COLO829 (cell line): ENCODE results near the gene GPHN.
"Not testable (repeated sequence)": the region's sequence is repeated elsewhere in the genome, so short reads cannot be mapped to it uniquely, and the experiment has no call there.

ENCODE experiments used
- DNase-seq: peaks from one replicate; pipeline ENCODE4 v3.0.0; 2012; ENCODE audit warnings: low spot score

GPHN gene

GRCh38 chr14:66502836-66503235 lies 5.1 kb upstream of the GPHN start:
- not testable (repeated sequence) for DNase-seq

- DNase-seq, result no peak
These were observed 4.4 kb upstream of the GPHN start for GRCh38 chr14:66503532-66503931.

- no peak for DNase-seq
These were observed 696 bp upstream of the GPHN start for GRCh38 chr14:66507181-66507721.

DNA sequence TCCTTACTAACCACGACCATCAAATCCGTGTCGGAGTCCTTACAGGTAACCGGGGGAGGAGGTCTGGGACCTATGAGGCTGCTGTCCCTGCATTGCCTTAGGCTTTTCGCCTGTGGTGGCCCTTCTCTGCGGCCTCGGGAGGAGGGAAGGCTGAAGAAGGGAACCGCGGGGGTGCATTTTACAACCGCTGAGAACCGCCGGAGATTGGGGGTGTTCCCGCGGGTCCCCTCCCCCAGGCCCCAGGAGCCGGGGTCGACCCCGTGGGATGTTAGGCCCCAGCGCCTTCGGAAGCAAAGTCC lies 549 bp downstream of the GPHN start:
- no peak for DNase-seq

DNA sequence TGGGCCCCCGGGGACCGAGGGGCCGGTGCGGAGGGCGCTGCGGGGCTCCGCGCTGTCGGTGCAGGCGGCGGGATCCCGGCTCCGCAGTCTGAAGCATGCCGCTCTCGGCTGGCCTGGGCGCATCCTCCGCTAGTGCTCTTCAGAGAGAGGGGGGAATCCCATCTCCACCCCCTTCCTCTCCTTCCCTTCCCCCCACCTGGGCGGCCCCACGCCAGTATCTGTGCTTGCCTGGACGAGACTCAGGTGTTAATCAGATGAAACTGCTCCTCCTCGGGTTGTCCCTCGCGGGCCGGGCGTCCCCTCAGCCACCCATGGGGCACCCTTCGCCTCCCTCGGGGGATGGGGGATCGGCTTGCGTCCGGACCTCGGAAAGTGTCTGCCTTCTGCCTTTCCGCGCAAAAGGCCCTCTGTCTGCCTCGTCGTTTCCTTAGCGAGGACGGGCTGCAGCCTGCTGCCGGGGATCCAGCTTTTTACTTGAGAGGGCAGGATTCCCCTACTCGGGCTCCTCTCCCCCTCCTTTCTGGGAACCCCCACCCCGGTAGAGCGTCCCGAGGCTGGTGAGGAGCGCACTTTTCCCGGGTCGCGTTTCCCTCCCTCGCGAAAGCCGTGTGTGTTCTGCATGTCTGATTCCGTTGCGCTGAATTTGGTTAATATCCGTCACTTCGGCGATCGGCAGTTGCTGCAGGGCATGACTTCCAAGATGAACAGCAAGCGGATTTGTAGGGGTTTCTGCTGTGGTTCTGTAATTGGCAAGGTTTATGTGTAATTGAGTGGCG lies 1.1 kb downstream of the GPHN start:
- DNase-seq, result no peak

GRCh38 chr14:66509874-66510273 lies 1.9 kb downstream of the GPHN start:
- no peak for DNase-seq

DNA sequence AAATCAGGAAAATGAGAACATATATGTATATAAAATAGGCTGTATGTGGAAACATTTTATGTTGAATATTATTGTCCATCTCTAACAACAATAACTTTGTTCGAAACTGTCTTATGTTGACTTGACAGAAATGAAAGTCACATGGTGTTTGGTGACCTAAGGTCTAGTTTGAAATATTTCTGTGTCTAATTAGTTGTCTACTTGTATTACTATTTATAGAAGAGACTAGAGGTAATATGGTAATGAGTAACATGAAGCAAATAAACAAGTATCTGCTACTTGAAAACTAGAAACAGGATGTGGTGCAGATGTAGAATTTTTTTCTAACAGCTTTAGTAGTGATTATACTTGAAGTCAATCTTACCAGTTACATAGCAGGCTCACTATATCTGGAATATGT lies 3.9 kb downstream of the GPHN start:
- DNase-seq, result no peak

- DNase-seq, result no peak
These were observed 6.3 kb downstream of the GPHN start for GRCh38 chr14:66514213-66514612.

GRCh38 chr14:66530526-66530925 lies 22.6 kb downstream of the GPHN start:
- DNase-seq, result no peak

DNA sequence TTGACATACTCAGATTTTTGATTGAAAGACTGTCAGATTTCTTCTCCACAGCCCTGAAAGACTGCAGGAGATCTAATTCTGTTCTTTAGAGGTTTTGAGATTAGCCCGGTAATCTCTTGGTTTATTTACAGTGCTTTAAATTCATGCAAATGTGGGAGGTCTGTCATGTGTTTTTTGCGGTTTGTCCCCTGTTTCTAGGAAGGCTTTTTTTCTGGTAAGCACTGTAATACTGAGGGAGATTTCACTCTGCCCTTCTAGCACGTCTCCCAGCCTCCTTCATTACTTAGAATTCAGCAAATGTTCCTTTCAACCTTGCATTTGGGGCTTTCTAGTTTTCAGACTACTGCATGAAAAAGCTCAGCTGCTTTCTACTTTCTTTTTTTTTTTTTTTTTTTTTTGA lies 31.1 kb downstream of the GPHN start:
- DNase-seq, result no peak

GRCh38 chr14:66540038-66540437 lies 32.1 kb downstream of the GPHN start:
- DNase-seq, result no peak

DNA sequence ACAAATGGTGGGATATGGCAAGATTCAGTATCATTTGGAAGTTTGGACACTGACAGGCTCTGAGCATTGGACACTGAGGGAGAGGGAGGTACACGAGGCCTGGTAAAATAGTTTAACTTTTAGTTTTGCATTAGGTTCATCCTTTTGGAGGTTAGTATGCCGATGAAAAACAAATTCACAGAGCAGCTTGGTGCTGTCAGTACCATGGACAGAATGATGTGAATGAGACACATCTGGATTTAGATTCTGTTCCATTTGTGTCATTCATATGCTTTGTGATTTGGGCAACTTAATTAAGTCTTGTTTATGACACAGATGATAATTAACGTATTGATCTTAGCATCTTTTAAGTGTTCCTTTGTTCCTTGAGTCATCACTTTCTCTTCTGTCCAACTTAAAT lies 33.7 kb downstream of the GPHN start:
- DNase-seq, result no peak

DNA sequence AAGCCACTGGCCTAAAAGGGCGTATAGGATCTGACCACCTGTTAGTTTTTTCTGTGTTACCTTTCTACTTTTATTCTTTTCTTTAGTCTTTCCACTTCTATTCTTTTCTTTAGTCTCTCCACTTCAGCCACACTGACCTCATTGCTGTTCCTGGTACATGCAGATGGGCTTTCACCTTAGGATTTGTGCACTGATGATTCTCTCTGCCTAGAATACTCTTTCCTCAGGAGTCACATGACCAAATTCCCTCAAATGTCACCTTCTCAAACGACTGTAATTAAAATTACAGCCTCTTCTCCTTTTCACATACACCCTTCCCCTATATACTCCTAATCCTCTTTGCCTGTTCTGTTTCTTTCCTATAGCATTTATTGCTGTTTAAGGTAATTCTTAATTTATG lies 36.0 kb downstream of the GPHN start:
- no peak for DNase-seq

GRCh38 chr14:66545191-66545590 lies 37.2 kb downstream of the GPHN start:
- DNase-seq, result not testable (repeated sequence)

- not testable (repeated sequence) for DNase-seq
These were observed 37.8 kb downstream of the GPHN start for GRCh38 chr14:66545751-66546150.

- no peak for DNase-seq
These were observed 55.8 kb downstream of the GPHN start for GRCh38 chr14:66563731-66564130.

- no peak for DNase-seq
These were observed 60.3 kb downstream of the GPHN start for GRCh38 chr14:66568220-66568619.

DNA sequence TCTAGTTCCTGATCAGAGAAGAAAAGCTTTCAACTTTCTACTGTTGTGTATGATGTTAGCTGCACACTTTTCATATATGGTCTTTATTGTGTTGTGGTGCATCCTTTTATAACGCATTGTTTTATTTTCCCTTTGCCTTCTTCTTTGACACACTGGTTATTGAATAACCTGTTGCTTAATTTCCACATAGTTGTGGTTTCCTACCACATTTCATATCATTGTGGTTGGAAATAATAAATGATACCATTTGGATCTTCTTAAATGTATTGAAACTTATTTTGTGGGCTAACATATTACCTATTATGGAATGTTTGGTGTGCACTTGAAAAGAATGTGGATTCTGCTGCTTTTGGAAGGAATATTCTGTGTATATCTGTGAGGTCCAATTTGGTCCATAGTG lies 64.9 kb downstream of the GPHN start:
- DNase-seq, result no peak

- no peak for DNase-seq
These were observed 67.1 kb downstream of the GPHN start for GRCh38 chr14:66575014-66575413.

- no peak for DNase-seq
These were observed 68.0 kb downstream of the GPHN start for GRCh38 chr14:66575939-66576338.

DNA sequence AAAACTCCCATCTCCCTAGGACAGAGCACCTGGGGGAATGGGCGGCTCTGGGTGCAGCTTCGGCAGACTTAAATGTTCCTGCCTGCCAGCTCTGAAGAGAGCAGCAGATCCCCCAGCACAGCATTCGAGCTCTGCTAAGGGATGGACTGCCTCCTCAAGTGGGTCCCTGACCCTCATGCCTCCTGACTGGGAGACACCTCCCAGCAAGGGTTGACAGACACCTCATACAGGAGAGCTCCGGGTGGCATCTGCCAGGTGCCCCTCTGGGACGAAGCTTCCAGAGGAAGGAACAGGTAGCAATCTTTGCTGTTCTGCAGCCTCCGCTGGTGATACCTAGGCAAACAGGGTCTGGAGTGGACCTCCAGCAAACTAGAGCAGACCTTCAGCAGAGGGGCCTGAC lies 79.8 kb downstream of the GPHN start:
- not testable (repeated sequence) for DNase-seq

DNA sequence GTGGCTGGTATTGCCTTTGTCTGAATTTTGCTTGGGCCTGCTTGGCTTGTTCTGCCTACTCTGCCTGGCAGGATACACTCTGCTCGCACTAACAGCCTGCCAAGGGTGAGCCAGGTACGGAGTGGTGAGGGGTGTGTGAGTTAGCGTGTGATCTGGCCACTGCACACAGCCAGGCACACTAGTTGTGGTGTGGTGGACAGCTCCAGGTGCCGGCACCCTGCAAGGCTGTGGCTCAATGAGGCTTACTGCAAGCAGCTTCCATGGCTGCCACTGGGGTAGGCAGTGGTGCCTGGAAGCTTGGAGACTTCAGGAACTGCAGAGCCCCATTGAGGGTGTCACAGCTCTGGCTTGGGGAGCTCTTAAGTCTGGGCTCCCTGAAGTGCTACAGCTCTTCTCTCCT lies 87.4 kb downstream of the GPHN start:
- no peak for DNase-seq

- no peak for DNase-seq
These were observed 88.5 kb downstream of the GPHN start for GRCh38 chr14:66596241-66596985.

DNA sequence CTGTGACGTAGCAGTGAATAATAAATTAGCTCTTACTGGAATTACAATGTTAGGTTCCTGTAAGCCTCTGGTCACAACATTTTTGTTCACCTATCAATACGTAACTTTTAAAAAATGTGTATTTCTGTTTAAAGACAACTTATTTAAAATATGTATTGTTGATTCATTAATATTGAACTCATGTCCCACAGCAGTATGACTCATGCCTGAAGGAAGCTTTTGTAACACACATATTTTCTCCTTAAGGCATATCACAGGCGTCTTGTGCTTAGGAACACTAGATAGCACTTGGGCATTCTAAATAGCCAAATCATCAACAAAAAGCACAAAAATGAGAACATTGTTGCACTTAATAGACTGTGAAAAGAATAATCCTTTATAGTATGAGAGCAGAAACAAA lies 92.5 kb downstream of the GPHN start:
- DNase-seq, result peak; percentile 31
